Omental fat pad (tissue), 4 donors: ENCODE data around the gene AKIRIN2. TPM values are rescaled to one million over a fixed set of nuclear protein-coding genes. Genes with fewer than 3 reads are reported as not detected.

Source experiments
- ATAC-seq: fragments of 150-250 bp; one replicate; pipeline ENCODE4 v1.9.1; 2016; ENCODE audit warnings: mild to moderate bottlenecking, moderate library complexity; ENCODE audit not compliant: low FRiP score
- DNase-seq: peaks from one replicate; pipeline ENCODE4 v3.0.0-alpha.2; 2019; ENCODE audit warnings: low spot score
- total RNA-seq, 4 donors: library from RNA; depleted of rRNA; stranded (reverse); fragments of >200 nt; gene quantifications; one replicate each; pipeline ENCODE4 v1.1.0, GENCODE V29; 2016
- TF ChIP-seq, protein P1 (sequence below), 3 donors: fragments of 450-650 bp; IDR thresholded peaks; one replicate each; pipeline ENCODE4 v1.5.1; 2016 to 2017; ENCODE audit warnings: antibody characterized with exemption in 3 of 3, mild to moderate bottlenecking in 3 of 3, moderate library complexity in 2 of 3

AKIRIN2 gene
- total RNA-seq, 4 donors from 2014 or later, result 22.9 to 41.6 (median 34.6) TPM

DNA sequence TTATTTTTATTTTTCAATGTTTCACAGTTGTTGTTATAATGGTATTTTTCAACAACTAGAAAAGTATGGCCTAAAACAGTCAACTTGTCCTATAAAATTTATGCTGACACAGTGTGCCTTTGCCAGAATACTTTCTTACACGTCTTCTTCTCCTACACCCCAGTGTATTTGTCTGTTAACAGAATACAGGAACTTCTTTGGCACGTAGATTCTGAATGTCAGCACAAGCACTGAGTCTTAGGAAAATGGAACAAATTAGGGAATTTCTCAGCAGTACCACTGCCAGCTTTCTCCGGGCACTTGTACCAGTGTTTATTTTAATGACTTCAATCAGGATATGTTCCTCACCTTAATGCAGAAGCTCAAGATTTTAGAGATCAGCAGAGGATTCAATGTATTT, 26.7 kb upstream of the AKIRIN2 start:
- ATAC-seq (no peak), DNase-seq (no peak)
- TF ChIP-seq, protein P1, sequence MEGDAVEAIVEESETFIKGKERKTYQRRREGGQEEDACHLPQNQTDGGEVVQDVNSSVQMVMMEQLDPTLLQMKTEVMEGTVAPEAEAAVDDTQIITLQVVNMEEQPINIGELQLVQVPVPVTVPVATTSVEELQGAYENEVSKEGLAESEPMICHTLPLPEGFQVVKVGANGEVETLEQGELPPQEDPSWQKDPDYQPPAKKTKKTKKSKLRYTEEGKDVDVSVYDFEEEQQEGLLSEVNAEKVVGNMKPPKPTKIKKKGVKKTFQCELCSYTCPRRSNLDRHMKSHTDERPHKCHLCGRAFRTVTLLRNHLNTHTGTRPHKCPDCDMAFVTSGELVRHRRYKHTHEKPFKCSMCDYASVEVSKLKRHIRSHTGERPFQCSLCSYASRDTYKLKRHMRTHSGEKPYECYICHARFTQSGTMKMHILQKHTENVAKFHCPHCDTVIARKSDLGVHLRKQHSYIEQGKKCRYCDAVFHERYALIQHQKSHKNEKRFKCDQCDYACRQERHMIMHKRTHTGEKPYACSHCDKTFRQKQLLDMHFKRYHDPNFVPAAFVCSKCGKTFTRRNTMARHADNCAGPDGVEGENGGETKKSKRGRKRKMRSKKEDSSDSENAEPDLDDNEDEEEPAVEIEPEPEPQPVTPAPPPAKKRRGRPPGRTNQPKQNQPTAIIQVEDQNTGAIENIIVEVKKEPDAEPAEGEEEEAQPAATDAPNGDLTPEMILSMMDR (IDR thresholded peaks at IDR 0.05), result no peak

DNA sequence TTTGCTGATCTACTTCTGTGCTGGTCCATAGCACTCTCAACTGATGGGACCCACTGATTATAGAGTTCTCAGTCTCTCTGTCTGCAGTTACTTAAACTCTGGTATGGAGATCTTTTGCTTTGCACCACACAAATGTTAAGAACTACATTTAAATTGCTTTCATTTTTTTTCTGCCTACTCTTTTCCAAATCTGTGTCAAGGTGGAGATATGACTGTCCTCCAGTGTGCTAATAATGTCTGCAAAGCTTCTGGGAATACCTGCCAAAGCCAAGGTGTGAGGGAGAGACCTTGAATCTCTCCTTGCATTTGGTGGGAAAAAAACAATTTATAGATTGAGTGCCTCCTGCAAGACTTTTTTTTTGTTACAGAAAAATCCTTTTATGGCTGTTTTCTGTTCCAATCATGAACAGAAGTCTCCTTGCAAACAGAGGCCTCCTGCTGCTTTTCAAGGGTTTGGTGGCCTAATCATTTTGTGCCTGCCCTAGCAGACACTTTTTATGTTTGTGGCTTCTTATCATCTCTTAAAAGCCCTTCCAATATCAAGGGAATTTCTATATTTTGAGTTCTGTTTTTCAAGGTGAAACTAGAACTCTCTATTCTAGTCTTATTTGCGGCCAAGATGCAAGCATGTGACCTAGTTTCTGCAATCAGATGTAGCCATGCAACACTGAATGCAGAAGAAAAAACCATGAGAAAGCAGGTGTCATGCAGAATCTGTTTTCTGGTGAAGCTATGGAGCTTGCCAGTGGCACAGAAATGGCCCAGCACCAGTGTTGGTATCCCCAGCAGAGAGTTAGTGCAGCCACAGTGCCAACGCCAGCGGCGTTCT, 23.2 kb upstream of the AKIRIN2 start:
- ATAC-seq (no peak), DNase-seq (no peak)
- TF ChIP-seq, protein P1 (IDR thresholded peaks at IDR 0.05), result no peak

DNA sequence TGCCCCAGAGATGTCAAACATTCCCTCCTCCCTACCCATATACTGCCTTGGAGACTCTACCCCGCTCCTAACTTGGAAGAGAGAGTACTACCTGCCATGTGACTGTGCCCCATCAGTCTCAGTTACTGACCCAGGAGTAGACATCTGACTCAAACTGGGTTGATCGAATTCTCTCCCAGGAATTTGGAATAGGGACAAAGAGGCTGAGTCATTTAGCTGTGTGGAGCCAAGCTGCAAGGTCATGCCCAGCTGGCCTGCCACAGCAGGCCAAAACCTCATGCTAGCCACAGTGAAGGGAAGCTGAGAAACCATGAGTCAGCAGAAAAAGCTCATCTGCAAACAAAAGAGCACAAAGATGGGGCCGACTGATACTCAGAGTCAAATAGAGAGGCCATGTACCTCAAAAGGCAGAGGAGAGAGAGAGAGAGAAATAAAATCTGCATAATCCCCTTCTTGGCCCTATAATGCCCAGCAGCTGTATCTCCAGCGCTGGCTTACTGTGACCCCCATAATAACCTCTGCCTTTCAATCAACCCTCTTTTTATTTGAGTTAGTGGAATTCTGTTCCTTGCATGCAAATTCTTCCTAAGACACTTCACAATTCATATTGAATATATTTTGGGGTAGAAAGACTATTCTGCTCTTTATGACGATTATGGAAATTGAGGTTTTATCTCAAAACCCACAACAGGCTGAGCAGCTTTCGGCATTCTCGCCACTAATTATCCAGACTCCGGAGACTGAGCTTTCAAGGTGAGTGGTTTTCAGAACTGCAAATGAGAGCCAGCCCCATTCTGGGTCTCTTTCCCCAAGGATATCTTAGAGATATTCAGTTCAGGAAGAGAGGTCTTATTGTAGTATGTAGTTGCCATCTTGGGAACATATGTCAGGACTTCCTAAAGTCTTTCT, 21.4 kb upstream of the AKIRIN2 start:
- ATAC-seq (peak; percentile 94), DNase-seq (no peak)
- TF ChIP-seq, protein P1 (IDR thresholded peaks at IDR 0.05), result no peak

DNA sequence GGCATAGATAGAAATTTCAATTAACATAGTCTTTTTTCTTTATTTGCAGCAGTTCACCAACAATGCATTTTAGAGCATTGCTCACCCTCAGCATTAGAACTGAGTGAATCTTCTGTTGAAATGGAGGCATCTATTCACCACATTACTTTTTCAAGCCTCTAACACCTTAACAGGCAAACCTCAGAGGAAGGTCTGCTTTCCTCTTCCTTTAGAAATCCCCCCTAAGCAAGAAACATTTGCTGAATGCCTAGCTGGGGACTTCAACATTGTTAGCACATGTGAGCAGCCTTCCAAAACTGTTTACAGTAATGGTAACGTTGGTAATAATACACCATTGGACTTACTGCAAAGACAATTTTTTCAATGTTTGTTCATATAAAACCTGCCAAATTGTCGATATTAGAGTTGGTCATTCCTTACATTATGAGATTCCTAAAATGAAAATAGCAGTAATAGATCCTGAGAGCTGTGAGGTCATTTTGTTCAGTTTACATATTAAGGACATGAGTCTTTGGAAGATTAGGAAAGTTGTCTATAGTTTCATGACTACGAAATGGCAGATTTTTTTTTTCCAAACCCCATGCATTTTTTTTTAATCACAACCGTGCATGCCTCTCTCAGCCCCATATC, 20.6 kb upstream of the AKIRIN2 start:
- no peak for ATAC-seq
- DNase-seq, result no peak
- TF ChIP-seq, protein P1 (IDR thresholded peaks at IDR 0.05), result no peak

DNA sequence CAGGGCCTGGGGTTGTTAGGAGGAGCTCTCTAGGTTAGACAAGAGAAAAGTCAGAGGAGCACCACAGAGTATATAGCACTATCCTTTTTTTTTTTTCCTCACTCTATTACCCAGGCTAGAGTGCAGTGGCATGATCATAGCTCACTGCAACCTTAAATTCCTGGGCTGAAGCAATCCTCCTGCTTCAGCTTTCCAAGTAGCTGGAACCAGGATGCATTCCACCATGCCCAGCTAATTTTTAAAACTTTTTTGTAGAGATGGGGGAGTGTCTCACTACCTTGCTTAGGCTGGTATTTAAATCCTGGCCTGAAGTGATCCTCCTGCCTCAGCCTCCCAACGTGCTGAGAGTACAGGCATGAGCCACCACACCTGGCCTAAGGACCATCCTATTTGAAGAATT, 19.3 kb upstream of the AKIRIN2 start:
- DNase-seq (no peak), ATAC-seq (peak; percentile 33)
- TF ChIP-seq, protein P1 (IDR thresholded peaks at IDR 0.05), result no peak

DNA sequence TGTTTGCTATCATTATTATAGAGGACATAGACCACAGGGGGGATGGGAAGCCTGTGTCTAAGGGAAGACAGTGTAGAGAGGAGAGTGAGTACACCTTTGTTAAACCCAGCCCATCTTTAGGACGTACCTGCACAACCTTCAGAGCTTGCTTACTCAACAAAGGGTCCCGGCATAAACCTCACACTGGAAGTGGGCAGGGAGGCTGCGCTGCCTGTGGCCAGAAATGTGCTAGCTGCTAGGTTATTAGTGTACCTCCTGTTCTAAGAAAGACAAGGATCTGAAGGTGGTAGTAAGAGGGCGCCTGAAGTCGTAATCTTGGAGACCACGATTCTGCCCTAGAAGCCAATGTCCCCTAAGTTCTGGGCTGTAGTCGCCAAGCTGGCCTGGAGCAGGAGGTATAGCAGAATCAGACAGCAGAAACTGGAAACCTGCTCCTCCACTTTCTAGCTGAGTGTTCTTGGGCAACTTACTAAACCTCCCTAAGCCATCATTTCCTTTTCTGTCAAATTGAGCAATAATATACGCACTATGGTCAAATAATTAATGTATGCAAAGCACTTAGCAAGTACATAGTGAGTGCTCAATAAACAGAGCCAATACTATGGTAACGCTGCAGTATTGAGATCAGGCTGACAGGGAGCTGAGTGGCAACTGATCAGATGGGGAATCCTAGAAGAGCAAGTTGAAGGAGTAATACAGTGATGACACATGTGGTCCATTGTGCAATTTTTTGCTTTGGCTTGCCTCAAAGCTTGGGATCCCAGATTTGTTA, 16.8 kb upstream of the AKIRIN2 start:
- DNase-seq, result no peak
- TF ChIP-seq, protein P1 (IDR thresholded peaks at IDR 0.05), result no peak
- ATAC-seq, result peak; percentile 69
